ENCODE results near the gene EREG.
"Not testable (repeated sequence)": the region's sequence is repeated elsewhere in the genome, so short reads cannot be mapped to it uniquely, and the experiment has no call there.

The EREG gene

GRCh38 chr4:74364652-74365491 lies at the start of gene EREG:
EREG (plus strand) TSS chr4:74365145; CDS start chr4:74365309, 164 bp downstream.
- no peak for DNase-seq

- DNase-seq = no peak
Measured at GRCh38 chr4:74315376-74315775, 49.6 kb upstream of the EREG start.

- DNase-seq = no peak
Measured at GRCh38 chr4:74316397-74316796, 48.5 kb upstream of the EREG start.

- no peak for DNase-seq
Measured at GRCh38 chr4:74317616-74318246, 47.2 kb upstream of the EREG start.

- no peak for DNase-seq
Measured at GRCh38 chr4:74318276-74318675, 46.7 kb upstream of the EREG start.

- DNase-seq = no peak
Measured at GRCh38 chr4:74319470-74319869, 45.5 kb upstream of the EREG start.

GRCh38 chr4:74320559-74321118 lies 44.3 kb upstream of the EREG start:
- peak in 1 of 2 donors; percentile 5 for DNase-seq

- no peak for DNase-seq
Measured at GRCh38 chr4:74322301-74322700, 42.6 kb upstream of the EREG start.

- no peak for DNase-seq
Measured at GRCh38 chr4:74323663-74324062, 41.3 kb upstream of the EREG start.

GRCh38 chr4:74324262-74324661 lies 40.7 kb upstream of the EREG start:
- DNase-seq = no peak

GRCh38 chr4:74325886-74326285 lies 39.1 kb upstream of the EREG start:
- no peak for DNase-seq

GRCh38 chr4:74327762-74328161 lies 37.2 kb upstream of the EREG start:
- no peak for DNase-seq

- no peak for DNase-seq
Measured at GRCh38 chr4:74328501-74328900, 36.4 kb upstream of the EREG start.

GRCh38 chr4:74329307-74329706 lies 35.6 kb upstream of the EREG start:
- DNase-seq = no peak

- DNase-seq = no peak
Measured at GRCh38 chr4:74330295-74330750, 34.6 kb upstream of the EREG start.

GRCh38 chr4:74331252-74331651 lies 33.7 kb upstream of the EREG start:
- no peak for DNase-seq

GRCh38 chr4:74331944-74332343 lies 33.0 kb upstream of the EREG start:
- DNase-seq = no peak

- no peak for DNase-seq
Measured at GRCh38 chr4:74334636-74335035, 30.3 kb upstream of the EREG start.

GRCh38 chr4:74335341-74336021 lies 29.5 kb upstream of the EREG start:
- no peak for DNase-seq

- no peak for DNase-seq
Measured at GRCh38 chr4:74338792-74339333, 26.1 kb upstream of the EREG start.

- no peak for DNase-seq
Measured at GRCh38 chr4:74339501-74339900, 25.4 kb upstream of the EREG start.

- DNase-seq = not testable (repeated sequence)
Measured at GRCh38 chr4:74340421-74340820, 24.5 kb upstream of the EREG start.

GRCh38 chr4:74344031-74344430 lies 20.9 kb upstream of the EREG start:
- DNase-seq = no peak
